ENCODE data around the gene HMOX1. TPM values are rescaled to one million over a fixed set of nuclear protein-coding genes. Genes with fewer than 3 reads are reported as not detected.

Gene HMOX1, protein sequence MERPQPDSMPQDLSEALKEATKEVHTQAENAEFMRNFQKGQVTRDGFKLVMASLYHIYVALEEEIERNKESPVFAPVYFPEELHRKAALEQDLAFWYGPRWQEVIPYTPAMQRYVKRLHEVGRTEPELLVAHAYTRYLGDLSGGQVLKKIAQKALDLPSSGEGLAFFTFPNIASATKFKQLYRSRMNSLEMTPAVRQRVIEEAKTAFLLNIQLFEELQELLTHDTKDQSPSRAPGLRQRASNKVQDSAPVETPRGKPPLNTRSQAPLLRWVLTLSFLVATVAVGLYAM
- 37.2 and 44.3 TPM in 2 replicates for total RNA-seq
- long read RNA-seq, transcript HMOX1-201 (5 exons, 1,822 nt), result major isoform, 22 of 28 reads
- long read RNA-seq, partial matches to known transcripts, result 4 of 28 reads
- long read RNA-seq, other reads (novel, unspliced or antisense), result 2 of 28 reads

DNA sequence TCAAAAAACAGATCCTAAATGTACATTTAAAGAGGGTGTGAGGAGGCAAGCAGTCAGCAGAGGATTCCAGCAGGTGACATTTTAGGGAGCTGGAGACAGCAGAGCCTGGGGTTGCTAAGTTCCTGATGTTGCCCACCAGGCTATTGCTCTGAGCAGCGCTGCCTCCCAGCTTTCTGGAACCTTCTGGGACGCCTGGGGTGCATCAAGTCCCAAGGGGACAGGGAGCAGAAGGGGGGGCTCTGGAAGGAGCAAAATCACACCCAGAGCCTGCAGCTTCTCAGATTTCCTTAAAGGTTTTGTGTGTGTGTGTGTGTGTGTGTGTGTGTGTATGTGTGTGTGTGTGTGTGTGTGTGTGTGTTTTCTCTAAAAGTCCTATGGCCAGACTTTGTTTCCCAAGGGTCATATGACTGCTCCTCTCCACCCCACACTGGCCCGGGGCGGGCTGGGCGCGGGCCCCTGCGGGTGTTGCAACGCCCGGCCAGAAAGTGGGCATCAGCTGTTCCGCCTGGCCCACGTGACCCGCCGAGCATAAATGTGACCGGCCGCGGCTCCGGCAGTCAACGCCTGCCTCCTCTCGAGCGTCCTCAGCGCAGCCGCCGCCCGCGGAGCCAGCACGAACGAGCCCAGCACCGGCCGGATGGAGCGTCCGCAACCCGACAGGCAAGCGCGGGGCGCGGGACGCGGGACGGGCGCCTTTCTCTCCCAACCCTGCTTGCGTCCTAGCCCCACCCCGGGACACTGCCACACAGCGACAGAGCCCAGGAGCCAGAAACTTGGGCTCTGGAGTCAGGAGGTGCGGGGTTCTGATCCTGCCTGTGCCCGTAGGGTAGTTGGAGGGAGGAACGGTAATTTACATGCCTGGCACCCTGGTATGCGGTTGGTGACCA lies at the start of gene HMOX1:
Gene HMOX1 (plus strand): TSS at position 560 of the 887 bp plus-strand sequence. CDS start 78 bp downstream, at position 638.
- peak within 1 kb of the TSS; percentile 86 for H3K4me3 Mint-ChIP-seq (ENCODE audit: unreplicated experiment)
- peaks cover 4% of the 10 kb centered on the region for H3K36me3 Mint-ChIP-seq (ENCODE audit: unreplicated experiment)

DNA sequence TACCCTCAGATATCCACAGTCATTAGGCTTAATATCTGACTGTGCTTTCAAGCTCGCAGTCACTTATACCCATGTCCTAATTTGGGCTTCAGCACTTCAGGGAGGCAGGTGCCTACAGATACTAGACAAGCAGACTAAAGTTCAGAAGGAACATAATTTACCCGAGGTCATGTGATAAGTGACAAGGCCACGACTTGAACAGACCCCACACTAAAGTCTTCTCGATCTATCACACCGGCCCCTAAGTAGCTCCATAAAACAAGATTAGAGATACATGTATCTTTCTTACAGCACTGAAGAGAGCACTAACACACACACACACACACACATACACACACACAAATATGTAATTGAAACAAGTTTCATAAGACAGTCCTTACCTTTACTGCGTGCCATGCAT lies 48.6 kb upstream of the HMOX1 start:
- DNase-seq (ENCODE audit: extremely low spot score, unreplicated experiment), result no peak
- H3K4me1 Mint-ChIP-seq (ENCODE audit: unreplicated experiment), result no peaks in the 10 kb centered on the region
- no peaks in the 10 kb centered on the region for H3K9me3 Mint-ChIP-seq (ENCODE audit: unreplicated experiment)
- no peaks in the 10 kb centered on the region for H3K27me3 Mint-ChIP-seq (ENCODE audit: unreplicated experiment)
- no peak overlapping the region for H3K4me3 Mint-ChIP-seq (ENCODE audit: unreplicated experiment)
- TF ChIP-seq, protein P1, sequence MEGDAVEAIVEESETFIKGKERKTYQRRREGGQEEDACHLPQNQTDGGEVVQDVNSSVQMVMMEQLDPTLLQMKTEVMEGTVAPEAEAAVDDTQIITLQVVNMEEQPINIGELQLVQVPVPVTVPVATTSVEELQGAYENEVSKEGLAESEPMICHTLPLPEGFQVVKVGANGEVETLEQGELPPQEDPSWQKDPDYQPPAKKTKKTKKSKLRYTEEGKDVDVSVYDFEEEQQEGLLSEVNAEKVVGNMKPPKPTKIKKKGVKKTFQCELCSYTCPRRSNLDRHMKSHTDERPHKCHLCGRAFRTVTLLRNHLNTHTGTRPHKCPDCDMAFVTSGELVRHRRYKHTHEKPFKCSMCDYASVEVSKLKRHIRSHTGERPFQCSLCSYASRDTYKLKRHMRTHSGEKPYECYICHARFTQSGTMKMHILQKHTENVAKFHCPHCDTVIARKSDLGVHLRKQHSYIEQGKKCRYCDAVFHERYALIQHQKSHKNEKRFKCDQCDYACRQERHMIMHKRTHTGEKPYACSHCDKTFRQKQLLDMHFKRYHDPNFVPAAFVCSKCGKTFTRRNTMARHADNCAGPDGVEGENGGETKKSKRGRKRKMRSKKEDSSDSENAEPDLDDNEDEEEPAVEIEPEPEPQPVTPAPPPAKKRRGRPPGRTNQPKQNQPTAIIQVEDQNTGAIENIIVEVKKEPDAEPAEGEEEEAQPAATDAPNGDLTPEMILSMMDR (IDR thresholded peaks at IDR 0.05), result no peak
- H3K27ac Mint-ChIP-seq (ENCODE audit: unreplicated experiment), result no peak overlapping the region
- peaks cover 40% of the 10 kb centered on the region for H3K36me3 Mint-ChIP-seq (ENCODE audit: unreplicated experiment)

More for the DNA sequence above, at the start of gene HMOX1:
- no peaks in the 10 kb centered on the region for H3K9me3 Mint-ChIP-seq (ENCODE audit: unreplicated experiment)
- TF ChIP-seq, protein P1 (IDR thresholded peaks at IDR 0.05), result no peak
- peak; percentile 96 for DNase-seq (ENCODE audit: extremely low spot score, unreplicated experiment)
- no peaks in the 10 kb centered on the region for H3K27me3 Mint-ChIP-seq (ENCODE audit: unreplicated experiment)
- H3K27ac Mint-ChIP-seq (ENCODE audit: unreplicated experiment), result peak within 1 kb of the TSS; percentile 80
- H3K4me1 Mint-ChIP-seq (ENCODE audit: unreplicated experiment), result peaks cover 46% of the 10 kb centered on the region

DNA sequence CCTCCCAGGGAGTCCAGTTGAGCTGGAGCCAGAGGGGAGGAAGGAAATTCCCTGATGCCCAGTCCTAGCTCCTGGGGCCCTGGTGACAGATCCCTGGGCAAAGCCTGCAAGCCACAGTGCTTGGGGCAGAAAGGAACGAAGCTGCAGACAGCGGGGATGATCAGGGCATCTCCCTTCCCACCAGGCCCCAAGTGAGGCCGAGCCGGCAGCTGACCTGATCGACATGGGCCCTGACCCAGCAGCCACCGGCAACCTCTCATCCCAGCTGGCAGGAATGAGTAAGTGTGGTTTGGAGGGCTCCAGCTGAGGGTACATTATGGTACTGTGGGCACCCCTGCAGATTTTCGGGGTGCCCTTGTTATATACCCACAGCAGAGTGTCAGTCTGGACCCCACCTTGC lies 47.7 kb upstream of the HMOX1 start:
- no peak for DNase-seq (ENCODE audit: extremely low spot score, unreplicated experiment)
- Mint-ChIP-seq H3K9me3 (ENCODE audit: unreplicated experiment) (no peaks in the 10 kb centered on the region), H3K36me3 (ENCODE audit: unreplicated experiment) (peaks cover 40% of the 10 kb centered on the region), H3K27ac (ENCODE audit: unreplicated experiment) (no peak overlapping the region), H3K27me3 (ENCODE audit: unreplicated experiment) (no peaks in the 10 kb centered on the region), H3K4me1 (ENCODE audit: unreplicated experiment) (no peaks in the 10 kb centered on the region), H3K4me3 (ENCODE audit: unreplicated experiment) (no peak overlapping the region)
- TF ChIP-seq, protein P1 (IDR thresholded peaks at IDR 0.05), result no peak

DNA sequence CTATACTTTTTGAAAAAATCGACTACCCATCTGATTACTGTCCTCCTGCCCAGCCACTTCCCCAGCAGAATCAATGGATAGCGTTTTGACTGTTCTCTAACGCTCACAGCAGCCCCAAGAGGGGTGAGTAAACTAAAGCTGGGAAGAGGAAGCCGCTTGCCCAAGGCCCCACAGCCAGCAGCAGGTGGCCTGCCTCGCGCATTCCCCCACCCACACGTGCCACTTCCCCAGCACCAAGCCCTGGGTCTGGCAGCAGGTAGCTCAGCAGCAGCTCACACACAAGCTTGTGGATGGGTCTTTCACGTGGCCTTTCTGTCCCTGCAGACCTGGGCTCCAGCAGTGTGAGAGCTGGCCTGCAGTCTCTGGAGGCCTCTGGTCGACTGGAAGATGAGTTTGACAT lies 46.9 kb upstream of the HMOX1 start:
- H3K27ac Mint-ChIP-seq (ENCODE audit: unreplicated experiment), result no peak overlapping the region
- no peak overlapping the region for H3K4me3 Mint-ChIP-seq (ENCODE audit: unreplicated experiment)
- no peaks in the 10 kb centered on the region for H3K9me3 Mint-ChIP-seq (ENCODE audit: unreplicated experiment)
- DNase-seq (ENCODE audit: extremely low spot score, unreplicated experiment), result no peak
- peaks cover 38% of the 10 kb centered on the region for H3K36me3 Mint-ChIP-seq (ENCODE audit: unreplicated experiment)
- no peaks in the 10 kb centered on the region for H3K27me3 Mint-ChIP-seq (ENCODE audit: unreplicated experiment)
- H3K4me1 Mint-ChIP-seq (ENCODE audit: unreplicated experiment), result no peaks in the 10 kb centered on the region
- TF ChIP-seq, protein P1 (IDR thresholded peaks at IDR 0.05), result no peak

DNA sequence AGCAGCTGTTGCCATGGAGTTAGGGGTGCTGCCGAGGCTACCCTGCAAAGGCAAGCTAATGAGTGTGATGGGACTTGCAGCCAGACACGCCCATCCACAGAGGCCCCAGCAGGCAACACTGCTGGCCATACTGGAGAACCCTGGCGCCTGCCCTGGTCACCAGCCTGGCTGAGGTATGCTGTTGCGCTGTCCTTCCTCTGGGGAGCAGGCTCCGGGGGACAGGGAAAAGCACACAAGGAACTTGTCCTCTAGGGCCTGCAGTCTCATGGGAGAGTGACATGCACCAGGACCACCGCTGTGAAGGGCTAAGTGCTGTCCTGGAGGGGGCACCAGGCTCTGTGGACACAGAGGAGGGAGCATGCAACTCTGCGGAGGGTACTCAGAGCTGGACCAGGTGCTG lies 45.4 kb upstream of the HMOX1 start:
- Mint-ChIP-seq H3K27me3 (ENCODE audit: unreplicated experiment) (no peaks in the 10 kb centered on the region), H3K4me3 (ENCODE audit: unreplicated experiment) (no peak overlapping the region), H3K36me3 (ENCODE audit: unreplicated experiment) (peaks cover 33% of the 10 kb centered on the region), H3K27ac (ENCODE audit: unreplicated experiment) (no peak overlapping the region), H3K4me1 (ENCODE audit: unreplicated experiment) (no peaks in the 10 kb centered on the region), H3K9me3 (ENCODE audit: unreplicated experiment) (no peaks in the 10 kb centered on the region)
- no peak for DNase-seq (ENCODE audit: extremely low spot score, unreplicated experiment)
- TF ChIP-seq, protein P1 (IDR thresholded peaks at IDR 0.05), result no peak

Measured in osteocyte (in vitro differentiated cells).